SU-DHL-6 (cell line): ENCODE measurements around the gene PITPNC1.

Source experiments
- H2AFZ ChIP-seq: fragments of 200-600 bp; sonication (generic); 2 replicates; pipeline ENCODE4 v1.6.1; 2014; ENCODE audit warnings: low read depth, mild to moderate bottlenecking, moderate library complexity, mixed read lengths, antibody characterized with exemption, low read length; ENCODE audit not compliant: severe bottlenecking
- H3F3A ChIP-seq: fragments of 200-600 bp; shearing (Covaris generic); 2 replicates; pipeline ENCODE4 v1.6.0; 2016; ENCODE audit warnings: antibody characterized with exemption, mild to moderate bottlenecking; ENCODE audit not compliant: insufficient read depth
- H3K27ac ChIP-seq: fragments of 200-600 bp; sonication (generic); 2 replicates; pipeline ENCODE4 v1.5.1; 2016; ENCODE audit warnings: low read depth, mild to moderate bottlenecking, low read length, moderate library complexity, mixed read lengths
- H3K27me3 ChIP-seq: fragments of 200-600 bp; sonication (generic), shearing (Covaris generic); 2 replicates; pipeline ENCODE4 v1.6.0; 2014; ENCODE audit warnings: mild to moderate bottlenecking, low read length
- H3K36me3 ChIP-seq: fragments of 200-600 bp; sonication (generic); 2 replicates; pipeline ENCODE4 v1.6.1; 2014; ENCODE audit warnings: mild to moderate bottlenecking, low read length, mixed read lengths
- H3K4me2 ChIP-seq: fragments of 300-600, 200-600 bp; shearing (Covaris generic), sonication (generic); 2 replicates; pipeline ENCODE4 v1.6.0; 2014; ENCODE audit warnings: low read length, low read depth, mild to moderate bottlenecking; ENCODE audit not compliant: poor library complexity, severe bottlenecking
- H3K4me3 ChIP-seq: fragments of 200-600 bp; sonication (generic); 2 replicates; pipeline ENCODE4 v1.5.1; 2014; ENCODE audit warnings: antibody characterized with exemption, low read length, mild to moderate bottlenecking, mixed read lengths; ENCODE audit not compliant: insufficient read depth, poor library complexity, severe bottlenecking
- H3K79me2 ChIP-seq: fragments of 200-600 bp; sonication (generic); 2 replicates; pipeline ENCODE4 v1.6.1; 2014; ENCODE audit warnings: mild to moderate bottlenecking, low read length, moderate library complexity; ENCODE audit not compliant: insufficient read depth
- H3K9ac ChIP-seq: fragments of 200-600 bp; sonication (generic); 2 replicates; pipeline ENCODE4 v1.7.0; 2014; ENCODE audit warnings: mild to moderate bottlenecking, low read length
- H3K9me2 ChIP-seq: fragments of 200-600 bp; sonication (generic); replicated peaks from 2 replicates; pipeline ENCODE4 v1.6.1; 2014; ENCODE audit warnings: low read length; ENCODE audit not compliant: insufficient read depth
- H3K9me3 ChIP-seq: fragments of 200-600 bp; sonication (generic); 2 replicates; pipeline ENCODE4 v1.6.1; 2014; ENCODE audit warnings: low read length, mixed read lengths; ENCODE audit not compliant: insufficient read depth
- H4K20me1 ChIP-seq: fragments of 200-600 bp; sonication (generic); 2 replicates; pipeline ENCODE4 v1.6.1; 2014; ENCODE audit warnings: low read depth, mild to moderate bottlenecking, antibody characterized with exemption, low read length, moderate library complexity, mixed read lengths
- CTCF ChIP-seq: fragments of 200-600 bp; sonication (generic); IDR thresholded peaks from one replicate; pipeline ENCODE4 v1.5.1; 2017; ENCODE audit warnings: antibody characterized with exemption, mild to moderate bottlenecking, low read length, moderate library complexity; ENCODE audit not compliant: insufficient read depth, poor library complexity, severe bottlenecking
- EZH2phosphoT487 ChIP-seq: fragments of 200-600 bp; sonication (generic), shearing (Covaris generic); conservative IDR thresholded peaks from 2 replicates; pipeline ENCODE4 v1.6.1; 2018; ENCODE audit warnings: mild to moderate bottlenecking, antibody characterized with exemption, low read length, moderate library complexity, mixed read lengths

Gene PITPNC1

GRCh38 chr17:67435122-67435521, 58.0 kb downstream of the PITPNC1 start:
- Histone ChIP-seq H3K4me3 (no peak overlapping the region), H3K27me3 (no peaks in the 10 kb centered on the region), H2AFZ (no peak overlapping the region), H3F3A (no peaks in the 10 kb centered on the region), H3K9me2 (no peaks in the 10 kb centered on the region), H3K9ac (no peak overlapping the region), H3K4me2 (no peak overlapping the region), H3K36me3 (no peaks in the 10 kb centered on the region), H3K27ac (no peak overlapping the region), H4K20me1 (no peaks in the 10 kb centered on the region), H3K79me2 (no peaks in the 10 kb centered on the region), H3K9me3 (no peaks in the 10 kb centered on the region)
- TF ChIP-seq EZH2phosphoT487, result no peak
- TF ChIP-seq CTCF, result no peak

GRCh38 chr17:67435786-67436185, 58.7 kb downstream of the PITPNC1 start:
- no peak for TF ChIP-seq CTCF
- no peak for TF ChIP-seq EZH2phosphoT487
- Histone ChIP-seq H4K20me1 (no peaks in the 10 kb centered on the region), H3K79me2 (no peaks in the 10 kb centered on the region), H2AFZ (no peak overlapping the region), H3K4me2 (no peak overlapping the region), H3K9me2 (no peaks in the 10 kb centered on the region), H3K27ac (no peak overlapping the region), H3K9ac (no peak overlapping the region), H3F3A (no peaks in the 10 kb centered on the region), H3K27me3 (no peaks in the 10 kb centered on the region), H3K9me3 (no peaks in the 10 kb centered on the region), H3K36me3 (no peaks in the 10 kb centered on the region), H3K4me3 (no peak overlapping the region)

- H3F3A ChIP-seq, result no peaks in the 10 kb centered on the region
- no peaks in the 10 kb centered on the region for H3K36me3 ChIP-seq
- no peaks in the 10 kb centered on the region for H4K20me1 ChIP-seq
- no peak overlapping the region for H3K9ac ChIP-seq
- no peaks in the 10 kb centered on the region for H3K9me3 ChIP-seq
- no peaks in the 10 kb centered on the region for H3K9me2 ChIP-seq
- no peak overlapping the region for H3K27ac ChIP-seq
- no peak overlapping the region for H2AFZ ChIP-seq
- no peaks in the 10 kb centered on the region for H3K79me2 ChIP-seq
- no peak for TF ChIP-seq EZH2phosphoT487
- TF ChIP-seq CTCF, result no peak
- no peaks in the 10 kb centered on the region for H3K27me3 ChIP-seq
- H3K4me3 ChIP-seq, result no peak overlapping the region
- no peak overlapping the region for H3K4me2 ChIP-seq
These were observed 59.2 kb downstream of the PITPNC1 start for GRCh38 chr17:67436233-67436632.
